Smooth muscle cell of the coronary artery (primary cell): ENCODE results near the gene SRP14. TPM values are rescaled to one million over a fixed set of nuclear protein-coding genes. Genes with fewer than 3 reads are reported as not detected.

ENCODE experiments used
- total RNA-seq: library from RNA; depleted of rRNA; stranded (reverse); fragments of >200 nt; gene quantifications from 2 replicates; pipeline ENCODE4 v1.2.3, GENCODE V29; 2014; ENCODE audit warnings: low replicate concordance

Gene SRP14
- 135 and 296 TPM in 2 replicates for total RNA-seq

GRCh38 chr15:40038638-40039543 is at the start of gene SRP14:
Gene SRP14 (minus strand): TSS chr15:40039181. CDS start chr15:40039116, 65 bp downstream.

Other genes with a start within 250 kb of the SRP14 start
- 163 and 206 TPM in 2 replicates for gene GPR176, start 118.9 kb downstream of the SRP14 start, total RNA-seq
- gene EIF2AK4, start 105.1 kb downstream of the SRP14 start, total RNA-seq, result 45.7 and 61.6 TPM in 2 replicates
- gene BMF, start 69.7 kb upstream of the SRP14 start, total RNA-seq, result 0.47 and 4.1 TPM in 2 replicates
- gene BUB1B, start 121.9 kb upstream of the SRP14 start, total RNA-seq, result 2.9 and 7.0 TPM in 2 replicates
- not detected in 2 replicates for gene PAK6, start 199.9 kb upstream of the SRP14 start, total RNA-seq
- gene ANKRD63, start 243.9 kb upstream of the SRP14 start, total RNA-seq, result not detected in 2 replicates